Measurements from ENCODE around the gene CADM2. TPM values are rescaled to one million over a fixed set of nuclear protein-coding genes. Genes with fewer than 3 reads are reported as not detected.

The CADM2 gene
- total RNA-seq, 4 donors from 2014 or later: 1.2 to 22.3 (median 2.4) TPM

DNA sequence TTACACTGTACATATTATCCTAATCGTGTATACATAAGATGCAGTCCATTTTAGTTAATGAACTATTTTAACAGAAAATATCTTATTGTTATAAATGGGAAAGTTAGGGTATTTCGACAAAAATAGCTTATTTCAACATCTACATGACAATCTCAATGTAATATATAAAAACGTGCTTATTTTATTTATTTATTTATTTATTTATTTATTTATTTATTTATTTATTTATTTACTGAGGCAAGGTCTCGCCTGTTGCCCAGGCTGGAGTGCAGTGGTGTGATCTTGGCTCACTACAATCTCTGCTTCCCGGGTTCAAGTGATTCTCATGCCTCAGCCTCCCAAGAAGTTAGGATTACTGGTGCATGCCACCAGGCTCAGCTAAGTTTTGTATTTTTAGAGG is 614.2 kb downstream of the CADM2 start:
- H3K27ac ChIP-seq: no peak overlapping the region
- H3K4me1 ChIP-seq: no peaks in the 10 kb centered on the region
- no peaks in the 10 kb centered on the region for H3K36me3 ChIP-seq
- H3K4me3 ChIP-seq: no peak overlapping the region
- no peak for TF ChIP-seq CTCF (IDR thresholded peaks at IDR 0.05)
- no peak for DNase-seq
- no peaks in the 10 kb centered on the region for H3K9me3 ChIP-seq
- no peaks in the 10 kb centered on the region for H3K27me3 ChIP-seq

GRCh38 chr3:85574006-85574705 is 615.4 kb downstream of the CADM2 start:
- no peak for DNase-seq
- Histone ChIP-seq H3K4me3 (no peak overlapping the region), H3K27me3 (no peaks in the 10 kb centered on the region), H3K4me1 (no peaks in the 10 kb centered on the region), H3K36me3 (no peaks in the 10 kb centered on the region), H3K9me3 (no peaks in the 10 kb centered on the region), H3K27ac (no peak overlapping the region)
- TF ChIP-seq CTCF (IDR thresholded peaks at IDR 0.05) (no peak), POLR2A (IDR thresholded peaks at IDR 0.05) (no peak)

DNA sequence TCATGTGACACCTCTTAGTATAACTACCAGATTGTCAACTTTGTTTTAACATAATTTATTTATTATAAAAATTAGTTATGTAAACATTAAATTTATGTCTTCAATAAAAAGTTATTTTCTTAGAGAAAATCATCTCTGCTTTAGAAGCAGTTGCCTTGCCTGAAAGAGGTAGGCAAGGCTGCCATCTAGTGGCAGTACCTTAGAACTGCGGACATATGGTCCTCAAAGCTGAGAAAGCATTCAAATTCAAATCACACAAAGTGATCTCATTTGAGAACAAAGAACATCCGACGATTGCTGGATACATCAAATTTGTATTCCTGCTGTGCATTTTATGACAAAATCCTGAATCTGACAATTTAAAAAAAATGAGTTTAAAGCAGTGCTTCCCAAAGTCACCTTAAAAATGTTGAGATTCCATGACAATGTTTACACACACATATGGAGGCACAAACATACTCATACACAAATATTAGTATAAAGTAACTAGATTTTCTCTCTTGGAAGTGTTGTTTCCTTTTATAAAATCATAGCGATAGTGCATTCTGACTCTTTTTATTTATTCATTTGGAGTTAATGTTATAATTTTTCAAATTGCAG is 617.4 kb downstream of the CADM2 start:
- Histone ChIP-seq H3K36me3 (no peaks in the 10 kb centered on the region), H3K9me3 (no peaks in the 10 kb centered on the region), H3K4me1 (no peaks in the 10 kb centered on the region), H3K27ac (no peak overlapping the region), H3K27me3 (no peaks in the 10 kb centered on the region), H3K4me3 (no peak overlapping the region)
- no peak for TF ChIP-seq POLR2A (IDR thresholded peaks at IDR 0.05)
- TF ChIP-seq CTCF (IDR thresholded peaks at IDR 0.05): peak; percentile 15 to 69 (median 58)
- peak in 1 of 3 donors; percentile 72 for DNase-seq

GRCh38 chr3:85576697-85577200 is 618.0 kb downstream of the CADM2 start:
- H3K4me1 ChIP-seq: no peaks in the 10 kb centered on the region
- TF ChIP-seq POLR2A (IDR thresholded peaks at IDR 0.05) (no peak), CTCF (IDR thresholded peaks at IDR 0.05) (no peak)
- no peak for DNase-seq
- no peaks in the 10 kb centered on the region for H3K27me3 ChIP-seq
- H3K36me3 ChIP-seq: no peaks in the 10 kb centered on the region
- no peak overlapping the region for H3K27ac ChIP-seq
- no peak overlapping the region for H3K4me3 ChIP-seq
- no peaks in the 10 kb centered on the region for H3K9me3 ChIP-seq

DNA sequence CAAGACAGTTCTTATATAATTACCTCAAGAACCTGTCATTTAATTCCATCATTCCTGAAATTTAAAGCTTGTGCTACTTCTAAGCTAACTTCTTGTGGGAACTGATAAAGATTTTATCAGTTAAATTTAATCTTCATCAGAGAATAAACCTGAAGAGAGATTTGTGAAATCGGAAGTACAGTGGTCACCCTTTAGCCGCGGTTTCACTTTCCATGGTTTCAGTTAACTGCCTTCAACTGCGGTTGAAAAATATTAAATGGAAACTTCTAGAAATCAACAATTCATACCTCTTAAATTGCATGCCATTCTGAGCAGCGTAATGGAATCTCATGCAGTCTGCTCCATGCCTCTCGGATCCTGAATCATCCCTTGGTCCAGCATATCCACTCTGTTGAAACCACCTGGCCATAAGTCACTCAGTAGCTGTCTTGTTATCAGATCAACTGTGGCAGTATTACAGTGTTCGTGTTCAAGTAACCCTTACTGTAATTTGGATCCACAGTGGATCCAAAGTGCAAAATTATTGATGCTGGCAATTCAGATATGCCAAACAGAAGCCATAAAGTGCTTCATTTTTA is 626.1 kb downstream of the CADM2 start:
- Histone ChIP-seq H3K4me1 (no peaks in the 10 kb centered on the region), H3K36me3 (no peaks in the 10 kb centered on the region), H3K9me3 (no peaks in the 10 kb centered on the region), H3K27ac (no peak overlapping the region), H3K27me3 (no peaks in the 10 kb centered on the region), H3K4me3 (no peak overlapping the region)
- TF ChIP-seq CTCF (IDR thresholded peaks at IDR 0.05) (no peak), POLR2A (IDR thresholded peaks at IDR 0.05) (no peak)
- no peak for DNase-seq
